ENCODE data around the gene FCHO2.

The FCHO2 gene

GRCh38 chr5:73100109-73100508, 144.3 kb downstream of the FCHO2 start:
- TF ChIP-seq CTCF (conservative IDR thresholded peaks at IDR 0.05) = no peak
- no peak overlapping the region for H3K27ac ChIP-seq

GRCh38 chr5:73103870-73104299, 148.0 kb downstream of the FCHO2 start:
- H3K27ac ChIP-seq = no peak overlapping the region
- TF ChIP-seq CTCF (conservative IDR thresholded peaks at IDR 0.05) = no peak

- TF ChIP-seq CTCF (conservative IDR thresholded peaks at IDR 0.05) = no peak
- H3K27ac ChIP-seq = no peak overlapping the region
Measured at GRCh38 chr5:73104326-73104725, 148.5 kb downstream of the FCHO2 start.

- H3K27ac ChIP-seq = no peak overlapping the region
- no peak for TF ChIP-seq CTCF (conservative IDR thresholded peaks at IDR 0.05)
Measured at GRCh38 chr5:73106335-73106734, 150.5 kb downstream of the FCHO2 start.

- no peak for TF ChIP-seq CTCF (conservative IDR thresholded peaks at IDR 0.05)
- no peak overlapping the region for H3K27ac ChIP-seq
Measured at GRCh38 chr5:73110190-73110589, 154.3 kb downstream of the FCHO2 start.

- TF ChIP-seq CTCF (conservative IDR thresholded peaks at IDR 0.05) = no peak
- H3K27ac ChIP-seq = no peak overlapping the region
Measured at GRCh38 chr5:73111536-73111935, 155.7 kb downstream of the FCHO2 start.

GRCh38 chr5:73112359-73112758, 156.5 kb downstream of the FCHO2 start:
- TF ChIP-seq CTCF (conservative IDR thresholded peaks at IDR 0.05) = no peak
- no peak overlapping the region for H3K27ac ChIP-seq
